ENCODE results near the gene AP2A1.

DNA sequence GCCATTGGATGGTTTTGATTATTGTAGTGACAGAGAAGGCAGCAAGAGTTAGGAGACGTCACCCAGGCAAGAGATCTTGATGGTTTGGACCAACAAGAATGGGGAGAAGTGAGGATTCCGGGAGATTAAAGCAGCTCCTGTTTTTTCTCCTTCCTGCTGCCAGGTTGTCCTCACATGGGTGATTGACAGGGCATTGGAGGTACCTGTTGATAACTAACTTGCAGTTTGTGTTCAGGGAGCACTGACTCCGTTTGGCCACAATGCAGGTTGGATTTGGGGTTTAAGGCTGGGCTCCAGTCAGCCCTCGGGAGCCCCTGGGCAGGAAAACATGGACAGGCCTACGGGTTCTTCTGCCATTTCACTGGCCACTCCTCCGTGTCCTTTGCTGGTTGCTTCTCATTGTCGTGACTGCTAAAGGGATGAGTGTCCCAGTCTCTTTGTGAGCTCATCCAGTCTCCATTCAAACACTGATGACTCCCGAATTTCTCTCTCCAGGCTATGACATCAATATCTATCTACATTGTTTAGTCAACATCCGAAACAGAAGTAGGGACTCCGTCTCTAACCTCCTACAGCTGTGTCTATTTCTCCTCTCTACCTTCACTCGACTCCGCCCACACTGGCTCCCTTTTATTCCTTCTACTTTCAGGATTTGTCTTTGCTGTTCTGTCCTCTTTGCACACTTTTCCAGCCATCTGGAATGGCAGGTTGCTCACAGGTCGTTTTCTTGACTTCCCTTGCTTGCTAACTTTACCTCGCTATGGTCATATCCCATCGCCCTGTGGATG lies 82.8 kb downstream of the AP2A1 start:
- TF ChIP-seq POLR2A (conservative IDR thresholded peaks at IDR 0.05) (no peak), SP1 (CRISPR knock-in tag; IDR thresholded peaks at IDR 0.05) (no peak), ZZZ3 (IDR thresholded peaks at IDR 0.05) (no peak), POLR2AphosphoS2 (IDR thresholded peaks at IDR 0.05; ENCODE audit: low read length) (no peak), ETV1 (tag; conservative IDR thresholded peaks at IDR 0.05; ENCODE audit: low read depth) (no peak), MAFK (IDR thresholded peaks at IDR 0.05; ENCODE audit: low read length) (no peak), MTA2 (IDR thresholded peaks at IDR 0.05; ENCODE audit: low read depth) (0 out of 2 replicates have a peak, but pooled peaks have one; percentile 9), ZNF274 (IDR thresholded peaks at IDR 0.05; ENCODE audit: borderline replicate concordance, low read depth, low read length) (no peak)
- TF ChIP-seq, protein P1, sequence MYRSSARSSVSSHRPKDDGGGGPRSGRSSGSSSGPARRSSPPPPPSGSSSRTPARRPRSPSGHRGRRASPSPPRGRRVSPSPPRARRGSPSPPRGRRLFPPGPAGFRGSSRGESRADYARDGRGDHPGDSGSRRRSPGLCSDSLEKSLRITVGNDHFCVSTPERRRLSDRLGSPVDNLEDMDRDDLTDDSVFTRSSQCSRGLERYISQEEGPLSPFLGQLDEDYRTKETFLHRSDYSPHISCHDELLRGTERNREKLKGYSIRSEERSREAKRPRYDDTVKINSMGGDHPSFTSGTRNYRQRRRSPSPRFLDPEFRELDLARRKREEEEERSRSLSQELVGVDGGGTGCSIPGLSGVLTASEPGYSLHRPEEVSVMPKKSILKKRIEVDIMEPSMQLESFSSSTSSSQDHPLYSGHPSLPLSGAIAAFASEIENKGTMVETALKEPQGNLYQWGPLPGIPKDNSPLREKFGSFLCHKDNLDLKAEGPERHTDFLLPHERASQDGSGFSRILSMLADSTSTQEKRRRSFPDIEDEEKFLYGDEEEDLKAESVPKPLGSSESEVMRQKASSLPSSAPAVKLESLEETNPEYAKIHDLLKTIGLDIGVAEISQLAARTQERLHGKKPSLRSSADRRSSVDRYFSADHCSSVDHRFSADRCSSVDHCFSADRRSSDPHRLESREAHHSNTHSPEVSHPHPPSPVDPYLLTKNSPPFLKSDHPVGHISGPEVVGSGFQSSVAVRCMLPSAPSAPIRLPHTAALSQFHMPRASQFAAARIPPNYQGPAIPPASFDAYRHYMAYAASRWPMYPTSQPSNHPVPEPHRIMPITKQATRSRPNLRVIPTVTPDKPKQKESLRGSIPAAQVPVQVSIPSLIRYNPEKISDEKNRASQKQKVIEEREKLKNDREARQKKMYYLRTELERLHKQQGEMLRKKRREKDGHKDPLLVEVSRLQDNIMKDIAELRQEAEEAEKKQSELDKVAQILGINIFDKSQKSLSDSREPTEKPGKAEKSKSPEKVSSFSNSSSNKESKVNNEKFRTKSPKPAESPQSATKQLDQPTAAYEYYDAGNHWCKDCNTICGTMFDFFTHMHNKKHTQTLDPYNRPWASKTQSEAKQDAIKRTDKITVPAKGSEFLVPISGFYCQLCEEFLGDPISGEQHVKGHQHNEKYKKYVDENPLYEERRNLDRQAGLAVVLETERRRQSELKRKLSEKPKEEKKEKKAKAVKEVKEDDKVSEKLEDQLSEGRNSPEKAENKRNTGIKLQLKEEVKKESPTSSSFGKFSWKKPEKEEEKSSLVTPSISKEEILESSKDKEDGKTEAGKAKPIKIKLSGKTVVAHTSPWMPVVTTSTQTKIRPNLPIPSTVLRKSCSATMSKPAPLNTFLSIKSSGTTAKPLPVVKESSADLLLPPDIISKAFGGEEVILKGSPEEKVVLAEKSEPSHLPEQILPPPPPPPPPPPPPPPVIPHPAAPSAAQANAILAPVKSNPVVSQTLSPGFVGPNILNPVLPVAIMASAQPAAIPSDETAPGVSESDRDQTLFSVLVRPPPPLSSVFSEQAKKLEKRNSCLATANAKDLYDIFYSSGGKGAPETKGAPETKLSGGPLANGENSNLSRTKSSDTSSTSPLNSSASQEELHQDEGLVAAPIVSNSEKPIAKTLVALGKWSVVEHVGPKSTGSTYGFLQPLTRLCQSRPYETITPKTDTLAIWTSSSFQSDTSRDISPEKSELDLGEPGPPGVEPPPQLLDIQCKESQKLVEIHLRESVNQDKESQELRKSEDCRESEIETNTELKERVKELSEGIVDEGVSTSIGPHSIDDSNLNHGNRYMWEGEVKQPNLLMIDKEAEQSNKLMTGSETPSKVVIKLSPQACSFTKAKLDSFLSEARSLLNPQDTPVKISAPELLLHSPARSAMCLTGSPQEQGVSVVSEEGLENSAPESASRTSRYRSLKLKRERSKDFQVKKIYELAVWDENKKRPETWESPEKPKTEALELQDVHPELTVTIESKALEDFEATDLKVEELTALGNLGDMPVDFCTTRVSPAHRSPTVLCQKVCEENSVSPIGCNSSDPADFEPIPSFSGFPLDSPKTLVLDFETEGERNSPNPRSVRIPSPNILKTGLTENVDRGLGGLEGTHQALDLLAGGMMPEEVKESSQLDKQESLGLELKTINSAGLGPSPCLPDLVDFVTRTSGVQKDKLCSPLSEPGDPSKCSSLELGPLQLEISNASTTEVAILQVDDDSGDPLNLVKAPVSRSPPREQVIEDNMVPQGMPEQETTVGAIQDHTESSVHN (IDR thresholded peaks at IDR 0.05; ENCODE audit: borderline replicate concordance in 1 of 2, low read depth in 1 of 2): no peak
- TF ChIP-seq, protein P2, sequence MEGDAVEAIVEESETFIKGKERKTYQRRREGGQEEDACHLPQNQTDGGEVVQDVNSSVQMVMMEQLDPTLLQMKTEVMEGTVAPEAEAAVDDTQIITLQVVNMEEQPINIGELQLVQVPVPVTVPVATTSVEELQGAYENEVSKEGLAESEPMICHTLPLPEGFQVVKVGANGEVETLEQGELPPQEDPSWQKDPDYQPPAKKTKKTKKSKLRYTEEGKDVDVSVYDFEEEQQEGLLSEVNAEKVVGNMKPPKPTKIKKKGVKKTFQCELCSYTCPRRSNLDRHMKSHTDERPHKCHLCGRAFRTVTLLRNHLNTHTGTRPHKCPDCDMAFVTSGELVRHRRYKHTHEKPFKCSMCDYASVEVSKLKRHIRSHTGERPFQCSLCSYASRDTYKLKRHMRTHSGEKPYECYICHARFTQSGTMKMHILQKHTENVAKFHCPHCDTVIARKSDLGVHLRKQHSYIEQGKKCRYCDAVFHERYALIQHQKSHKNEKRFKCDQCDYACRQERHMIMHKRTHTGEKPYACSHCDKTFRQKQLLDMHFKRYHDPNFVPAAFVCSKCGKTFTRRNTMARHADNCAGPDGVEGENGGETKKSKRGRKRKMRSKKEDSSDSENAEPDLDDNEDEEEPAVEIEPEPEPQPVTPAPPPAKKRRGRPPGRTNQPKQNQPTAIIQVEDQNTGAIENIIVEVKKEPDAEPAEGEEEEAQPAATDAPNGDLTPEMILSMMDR (IDR thresholded peaks at IDR 0.05 in 2 of 3, conservative IDR thresholded peaks at IDR 0.05 in 1 of 3; ENCODE audit: insufficient read depth in 2 of 3, low read depth in 1 of 3, low read length in 3 of 3): no peak
- TF ChIP-seq, protein P3, sequence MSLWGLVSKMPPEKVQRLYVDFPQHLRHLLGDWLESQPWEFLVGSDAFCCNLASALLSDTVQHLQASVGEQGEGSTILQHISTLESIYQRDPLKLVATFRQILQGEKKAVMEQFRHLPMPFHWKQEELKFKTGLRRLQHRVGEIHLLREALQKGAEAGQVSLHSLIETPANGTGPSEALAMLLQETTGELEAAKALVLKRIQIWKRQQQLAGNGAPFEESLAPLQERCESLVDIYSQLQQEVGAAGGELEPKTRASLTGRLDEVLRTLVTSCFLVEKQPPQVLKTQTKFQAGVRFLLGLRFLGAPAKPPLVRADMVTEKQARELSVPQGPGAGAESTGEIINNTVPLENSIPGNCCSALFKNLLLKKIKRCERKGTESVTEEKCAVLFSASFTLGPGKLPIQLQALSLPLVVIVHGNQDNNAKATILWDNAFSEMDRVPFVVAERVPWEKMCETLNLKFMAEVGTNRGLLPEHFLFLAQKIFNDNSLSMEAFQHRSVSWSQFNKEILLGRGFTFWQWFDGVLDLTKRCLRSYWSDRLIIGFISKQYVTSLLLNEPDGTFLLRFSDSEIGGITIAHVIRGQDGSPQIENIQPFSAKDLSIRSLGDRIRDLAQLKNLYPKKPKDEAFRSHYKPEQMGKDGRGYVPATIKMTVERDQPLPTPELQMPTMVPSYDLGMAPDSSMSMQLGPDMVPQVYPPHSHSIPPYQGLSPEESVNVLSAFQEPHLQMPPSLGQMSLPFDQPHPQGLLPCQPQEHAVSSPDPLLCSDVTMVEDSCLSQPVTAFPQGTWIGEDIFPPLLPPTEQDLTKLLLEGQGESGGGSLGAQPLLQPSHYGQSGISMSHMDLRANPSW (CRISPR knock-in tag; IDR thresholded peaks at IDR 0.05): no peak
